Measurements from ENCODE around the gene GRID2.
"Not testable (repeated sequence)": the region's sequence is repeated elsewhere in the genome, so short reads cannot be mapped to it uniquely, and the experiment has no call there.

The GRID2 gene

DNA sequence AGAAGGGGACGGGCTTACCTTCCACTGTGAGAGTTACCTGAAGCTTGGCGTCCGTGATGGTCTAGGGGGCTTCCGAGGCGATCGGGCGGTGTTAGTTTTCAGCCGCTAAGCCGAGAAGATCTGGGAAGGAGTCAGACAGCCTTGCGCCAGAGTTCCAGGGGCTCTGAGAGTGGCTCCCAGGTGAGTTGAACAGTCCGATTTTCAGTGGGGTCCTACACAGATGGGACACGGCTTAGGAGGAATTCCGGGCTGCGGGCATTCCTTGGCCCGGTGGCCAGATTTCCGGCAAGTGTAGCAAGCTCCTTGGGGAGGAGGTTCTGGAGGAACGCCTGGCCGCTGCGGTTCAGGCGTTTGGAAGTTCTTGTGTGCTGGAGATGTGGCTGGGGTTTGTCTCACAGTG is 138.4 kb downstream of the GRID2 start:
- not testable (repeated sequence) for DNase-seq (ENCODE audit: low spot score)

DNA sequence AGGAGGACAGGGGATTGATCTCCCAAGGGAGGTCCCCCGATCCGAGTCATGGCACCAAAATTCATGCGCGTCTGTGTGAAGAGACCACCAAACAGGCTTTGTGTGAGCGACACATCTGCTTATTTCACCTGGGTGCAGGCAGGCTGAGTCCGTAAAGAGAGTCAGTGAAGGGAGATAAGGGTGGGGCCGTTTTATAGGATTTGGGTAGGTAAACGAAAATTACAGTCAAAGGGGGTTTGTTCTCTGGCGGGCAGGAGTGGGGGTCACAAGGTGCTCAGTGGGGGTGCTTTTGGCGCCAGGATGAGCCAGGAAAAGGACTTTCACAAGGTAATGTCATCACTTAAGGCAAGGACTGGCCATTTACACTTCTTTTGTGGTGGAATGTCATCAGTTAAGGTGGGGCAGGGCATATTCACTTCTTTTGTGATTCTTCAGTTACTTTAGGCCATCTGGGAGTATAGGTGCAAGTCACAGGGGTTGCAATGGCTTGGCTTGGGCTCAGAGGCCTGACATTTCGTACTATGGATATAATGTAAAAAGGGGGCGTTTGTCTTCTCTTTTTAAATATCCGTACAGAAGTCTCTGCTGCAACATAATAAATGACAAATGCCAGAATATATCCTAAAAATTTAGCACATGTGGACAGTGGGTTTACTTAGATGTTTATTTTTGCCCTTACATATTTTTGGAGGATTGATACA is 140.5 kb downstream of the GRID2 start:
- not testable (repeated sequence) for DNase-seq (ENCODE audit: low spot score)

DNA sequence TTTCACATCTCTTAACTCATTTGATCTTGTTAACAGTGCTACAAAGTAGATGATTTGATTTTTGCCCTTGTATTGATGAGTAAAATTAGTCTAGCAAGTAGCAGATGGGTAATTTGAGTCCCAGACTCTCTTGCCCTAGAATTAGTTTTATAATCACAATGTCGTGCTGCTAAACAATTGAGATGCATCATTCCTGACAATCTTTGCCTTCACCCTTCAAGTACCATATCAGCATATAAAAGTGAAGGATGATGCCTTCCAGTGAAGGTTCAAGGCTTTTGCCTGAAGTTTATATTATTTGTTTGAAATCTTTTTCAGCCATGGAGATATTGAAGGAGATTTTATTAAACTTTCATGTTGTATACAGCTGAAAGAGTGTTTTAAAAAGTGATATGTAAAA is 141.4 kb downstream of the GRID2 start:
- DNase-seq (ENCODE audit: low spot score), result no peak

- DNase-seq (ENCODE audit: low spot score), result no peak
Measured at GRCh38 chr4:92447255-92447905, 143.6 kb downstream of the GRID2 start.

- DNase-seq (ENCODE audit: low spot score), result not testable (repeated sequence)
Measured at GRCh38 chr4:92448176-92448575, 144.4 kb downstream of the GRID2 start.

DNA sequence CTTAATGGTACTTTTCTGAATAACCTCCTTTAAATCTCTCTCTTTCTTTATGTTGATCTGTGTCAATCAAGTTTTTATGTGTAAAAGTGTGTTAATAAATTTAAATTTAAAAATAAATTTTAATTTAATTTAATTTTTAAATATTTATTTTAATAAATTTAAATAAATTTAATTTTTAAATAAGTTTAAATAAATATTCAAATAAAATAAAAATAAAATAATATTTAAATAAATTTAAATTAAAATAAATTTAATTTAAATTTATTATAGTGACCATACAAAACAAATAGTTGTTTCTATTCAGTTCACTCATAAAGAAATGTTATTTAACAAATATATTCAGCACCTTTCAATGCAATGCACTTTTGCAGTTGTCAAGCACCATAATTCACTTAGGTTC is 146.9 kb downstream of the GRID2 start:
- DNase-seq (ENCODE audit: low spot score), result no peak

DNA sequence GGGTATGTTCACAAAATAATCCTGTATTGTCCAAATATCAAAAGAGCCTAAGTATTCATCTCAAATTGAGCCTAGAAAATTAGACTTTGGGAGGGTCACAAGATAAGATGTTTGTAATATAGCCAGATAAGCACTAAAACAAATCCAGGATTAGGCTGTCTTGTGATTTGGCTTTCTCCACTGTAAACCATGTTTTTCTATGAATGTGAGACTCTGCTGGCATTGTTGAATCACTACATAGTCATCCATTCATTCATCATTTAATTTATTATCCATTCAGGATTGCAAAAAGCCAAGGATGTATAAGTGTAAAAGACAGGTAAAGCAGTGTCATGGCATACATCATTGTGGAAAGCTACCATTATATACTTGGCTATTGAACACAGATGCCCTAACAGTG is 148.0 kb downstream of the GRID2 start:
- DNase-seq (ENCODE audit: low spot score), result no peak

- DNase-seq (ENCODE audit: low spot score), result not testable (repeated sequence)
Measured at GRCh38 chr4:92452383-92452782, 148.6 kb downstream of the GRID2 start.

DNA sequence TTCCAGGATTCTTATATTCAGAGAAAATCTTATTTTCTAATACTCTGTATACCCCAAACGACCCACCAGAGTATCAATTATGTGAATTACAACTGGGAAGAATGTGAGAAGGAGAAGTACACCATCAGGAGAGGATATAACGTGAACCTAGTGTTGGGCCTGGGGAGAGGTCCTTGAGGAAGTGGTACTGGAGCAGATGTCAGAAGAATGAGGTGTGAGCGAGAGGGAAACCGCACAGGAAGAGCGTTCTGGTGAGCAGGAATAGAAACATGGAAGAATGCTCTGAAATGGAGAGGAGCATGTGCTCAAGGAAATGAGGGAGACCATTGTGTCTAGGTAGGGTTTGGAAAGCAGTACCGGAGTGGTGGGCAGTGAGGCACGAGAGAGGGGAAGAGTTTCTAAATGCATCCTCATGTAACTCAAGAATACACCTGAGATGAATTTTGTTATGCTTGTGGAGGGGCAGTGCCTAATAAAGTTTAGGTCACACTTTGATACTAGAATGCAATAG is 151.6 kb downstream of the GRID2 start:
- DNase-seq (ENCODE audit: low spot score), result no peak

GRCh38 chr4:92455951-92456350 is 152.2 kb downstream of the GRID2 start:
- DNase-seq (ENCODE audit: low spot score), result no peak

DNA sequence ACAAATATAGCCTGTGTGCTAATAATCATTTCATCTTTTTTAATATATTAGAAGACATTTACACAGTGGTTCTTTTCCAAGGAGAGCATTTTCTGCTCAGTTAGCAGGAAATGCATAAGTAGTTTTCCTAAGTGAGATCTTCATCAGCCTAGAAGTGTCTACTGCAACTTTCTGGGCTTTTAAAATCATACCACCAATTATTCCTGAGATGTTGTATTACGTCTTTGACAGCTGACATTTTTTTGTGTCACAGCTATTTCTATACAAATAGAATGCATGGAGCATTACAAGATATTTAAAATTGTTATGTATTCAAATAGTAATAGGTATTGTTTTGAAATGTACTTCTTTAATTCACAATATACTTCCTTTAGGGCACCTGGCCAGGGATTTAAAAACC is 158.0 kb downstream of the GRID2 start:
- no peak for DNase-seq (ENCODE audit: low spot score)

DNA sequence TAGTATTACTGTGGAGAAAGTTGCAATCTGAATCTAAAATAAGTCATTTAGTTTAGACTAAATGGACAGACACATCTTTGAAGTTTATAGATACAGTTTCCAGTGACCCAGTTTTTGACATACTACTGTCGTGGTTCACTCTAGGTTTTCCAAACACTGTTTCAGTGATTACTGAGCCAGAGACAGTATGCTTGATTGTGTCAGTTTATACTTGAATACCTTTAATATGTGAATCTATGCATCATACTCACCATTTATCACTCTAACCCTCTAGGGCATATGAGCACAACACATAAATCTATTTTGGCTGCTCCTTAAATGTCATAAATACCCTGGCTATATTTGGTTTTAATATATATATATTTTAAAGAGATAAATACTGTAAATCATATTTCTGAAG is 173.5 kb downstream of the GRID2 start:
- DNase-seq (ENCODE audit: low spot score), result no peak

DNA sequence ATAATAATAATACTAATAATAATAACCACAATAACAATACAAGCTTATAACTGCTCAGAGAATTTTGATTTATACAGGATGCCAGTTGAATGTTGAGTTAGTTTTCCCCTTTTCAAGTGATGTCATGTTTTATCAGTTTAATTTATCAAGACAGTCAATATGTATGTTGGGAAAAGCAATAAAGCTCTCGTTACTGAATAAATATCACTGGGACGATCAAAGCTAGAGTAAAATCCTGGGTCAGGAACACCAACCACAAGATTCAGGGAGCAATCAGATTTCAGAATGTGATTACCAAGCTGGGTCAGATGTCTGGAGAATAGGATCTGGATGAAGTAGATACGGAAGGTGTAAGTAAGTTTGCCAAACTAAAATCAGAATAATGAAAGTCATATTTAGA is 179.6 kb downstream of the GRID2 start:
- no peak for DNase-seq (ENCODE audit: low spot score)

DNA sequence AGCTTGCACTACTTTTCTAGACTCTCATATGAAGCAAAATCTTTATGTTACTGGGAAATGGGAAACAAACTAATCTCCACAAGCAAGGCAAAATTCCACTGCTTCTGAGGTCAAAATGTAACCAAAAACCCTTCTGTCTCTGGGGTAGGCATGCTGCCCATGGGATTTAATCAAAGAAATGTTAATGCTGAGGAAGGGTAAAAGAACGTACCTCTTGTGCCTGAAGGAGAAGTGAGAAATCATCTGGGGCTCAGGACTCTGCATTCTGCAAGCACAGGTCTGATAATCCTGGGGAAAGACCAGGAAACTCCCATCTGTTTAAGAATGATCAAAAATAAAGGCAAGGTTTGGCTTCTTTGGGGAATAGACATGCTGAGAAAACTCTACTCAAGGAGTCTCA is 184.7 kb downstream of the GRID2 start:
- DNase-seq (ENCODE audit: low spot score), result no peak

DNA sequence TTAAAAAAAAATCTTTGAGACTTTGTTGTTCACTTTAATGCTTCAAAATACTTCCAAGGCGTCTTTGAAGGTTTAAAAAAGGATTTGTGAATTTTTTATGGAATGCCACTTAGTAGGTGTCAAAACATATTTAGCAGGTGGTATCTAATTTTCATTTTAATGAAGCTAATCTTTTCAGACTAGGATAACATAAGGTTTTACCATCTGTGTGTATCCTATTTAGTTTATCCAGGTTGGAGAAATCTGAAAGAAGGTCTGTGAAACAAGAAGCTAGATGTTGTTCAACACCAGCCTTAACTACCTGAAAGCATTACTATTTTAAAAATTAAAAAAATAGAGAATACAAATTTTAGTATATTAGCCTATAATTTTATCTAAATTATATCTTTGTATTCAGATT is 193.4 kb downstream of the GRID2 start:
- no peak for DNase-seq (ENCODE audit: low spot score)

- no peak for DNase-seq (ENCODE audit: low spot score)
Measured at GRCh38 chr4:92501456-92501855, 197.7 kb downstream of the GRID2 start.

DNA sequence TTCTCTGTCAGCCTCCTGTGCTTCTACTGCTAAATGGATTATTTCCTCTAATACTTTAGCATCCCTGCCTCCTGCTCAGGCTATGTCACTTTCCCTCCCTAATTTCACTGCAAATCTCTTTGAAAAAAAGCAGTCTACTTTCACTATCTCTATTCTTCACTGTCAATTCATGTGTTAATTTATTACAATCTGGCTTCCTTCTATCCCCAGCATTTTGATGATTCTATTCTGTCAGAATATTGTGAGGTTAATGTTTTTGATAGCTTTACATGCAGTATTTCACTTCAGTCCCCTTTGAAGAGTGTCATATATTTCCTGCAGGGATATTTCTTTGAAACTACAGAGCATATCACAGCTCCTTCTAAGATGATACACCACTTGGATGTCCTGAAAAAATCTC is 203.2 kb downstream of the GRID2 start:
- DNase-seq (ENCODE audit: low spot score), result no peak

DNA sequence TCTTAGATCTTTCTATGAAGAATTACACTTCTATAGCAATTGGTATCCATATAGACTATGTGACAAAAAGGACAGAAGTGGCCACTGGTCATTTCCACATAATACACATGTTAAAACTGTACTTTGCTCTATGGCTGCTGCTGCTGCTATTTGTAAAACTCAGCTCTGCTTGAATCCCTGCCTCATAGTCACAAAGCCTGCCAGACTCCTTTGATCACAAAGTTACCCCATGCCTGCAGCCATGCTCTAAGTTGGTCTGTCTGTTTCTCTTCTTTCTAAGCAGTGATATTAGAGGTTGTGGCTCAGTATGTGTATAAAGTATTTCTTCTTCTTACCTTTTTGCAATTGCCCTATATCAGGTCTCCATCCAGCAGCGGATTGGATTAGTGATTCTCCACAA is 210.9 kb downstream of the GRID2 start:
- DNase-seq (ENCODE audit: low spot score), result no peak

- DNase-seq (ENCODE audit: low spot score), result no peak
Measured at GRCh38 chr4:92516450-92516849, 212.7 kb downstream of the GRID2 start.

GRCh38 chr4:92519727-92520126 is 216.0 kb downstream of the GRID2 start:
- no peak for DNase-seq (ENCODE audit: low spot score)

GRCh38 chr4:92520563-92520962 is 216.8 kb downstream of the GRID2 start:
- DNase-seq (ENCODE audit: low spot score), result no peak

DNA sequence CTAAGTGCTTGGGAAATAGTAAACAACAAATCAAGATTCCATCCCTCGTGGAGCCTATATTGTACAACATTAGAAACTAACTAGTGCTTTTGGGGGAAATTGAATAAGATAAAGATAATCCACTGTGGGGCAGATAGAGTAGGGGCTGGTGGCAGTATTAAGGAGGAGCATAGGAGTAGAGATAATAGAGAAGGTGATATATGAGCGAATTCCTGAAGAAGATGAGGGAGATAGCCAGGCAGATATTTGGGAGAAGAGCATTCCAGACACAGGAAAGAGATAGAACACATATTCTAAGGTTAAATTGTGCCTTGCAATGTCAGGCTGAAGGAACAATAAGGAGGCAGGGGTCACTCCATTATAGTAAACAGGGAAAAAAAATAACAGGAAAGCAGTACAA is 218.2 kb downstream of the GRID2 start:
- no peak for DNase-seq (ENCODE audit: low spot score)

GRCh38 chr4:92522356-92522755 is 218.6 kb downstream of the GRID2 start:
- no peak for DNase-seq (ENCODE audit: low spot score)

- no peak for DNase-seq (ENCODE audit: low spot score)
Measured at GRCh38 chr4:92524131-92524530, 220.4 kb downstream of the GRID2 start.

All from hematopoietic multipotent progenitor cell treated with erythropoietin and hydrocortisone succinate and interleukin-3 and kit ligand, for 15 days (in vitro differentiated cells).